ENCODE results near the gene ASTN2.
A peak's percentile ranks its signal among the peaks of the same experiment; 100 is the strongest.

- TF ChIP-seq CTCF (IDR thresholded peaks at IDR 0.05): peak in 4 of 6 experiments; percentile 8 to 52 (median 39)
- TF ChIP-seq POLR2A (IDR thresholded peaks at IDR 0.05): no peak
Measured at GRCh38 chr9:116646661-116647514, 768.0 kb downstream of the ASTN2 start.

All from thyroid gland (tissue), 4 donors.